HTERT RPE-1 (cell line): ENCODE measurements around the gene CTPS2.
"Not testable (repeated sequence)": the region's sequence is repeated elsewhere in the genome, so short reads cannot be mapped to it uniquely, and the experiment has no call there.

Experiments used
- in situ Hi-C: fragments of 300-500 bp; cut with MboI; formaldehyde crosslinking; loops from 4 replicates; pipeline ENCODE4 v1.14.3; 2020; ENCODE audit warnings: low sequenced_read_pairs

Gene CTPS2, protein sequence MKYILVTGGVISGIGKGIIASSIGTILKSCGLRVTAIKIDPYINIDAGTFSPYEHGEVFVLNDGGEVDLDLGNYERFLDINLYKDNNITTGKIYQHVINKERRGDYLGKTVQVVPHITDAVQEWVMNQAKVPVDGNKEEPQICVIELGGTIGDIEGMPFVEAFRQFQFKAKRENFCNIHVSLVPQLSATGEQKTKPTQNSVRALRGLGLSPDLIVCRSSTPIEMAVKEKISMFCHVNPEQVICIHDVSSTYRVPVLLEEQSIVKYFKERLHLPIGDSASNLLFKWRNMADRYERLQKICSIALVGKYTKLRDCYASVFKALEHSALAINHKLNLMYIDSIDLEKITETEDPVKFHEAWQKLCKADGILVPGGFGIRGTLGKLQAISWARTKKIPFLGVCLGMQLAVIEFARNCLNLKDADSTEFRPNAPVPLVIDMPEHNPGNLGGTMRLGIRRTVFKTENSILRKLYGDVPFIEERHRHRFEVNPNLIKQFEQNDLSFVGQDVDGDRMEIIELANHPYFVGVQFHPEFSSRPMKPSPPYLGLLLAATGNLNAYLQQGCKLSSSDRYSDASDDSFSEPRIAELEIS

DNA sequence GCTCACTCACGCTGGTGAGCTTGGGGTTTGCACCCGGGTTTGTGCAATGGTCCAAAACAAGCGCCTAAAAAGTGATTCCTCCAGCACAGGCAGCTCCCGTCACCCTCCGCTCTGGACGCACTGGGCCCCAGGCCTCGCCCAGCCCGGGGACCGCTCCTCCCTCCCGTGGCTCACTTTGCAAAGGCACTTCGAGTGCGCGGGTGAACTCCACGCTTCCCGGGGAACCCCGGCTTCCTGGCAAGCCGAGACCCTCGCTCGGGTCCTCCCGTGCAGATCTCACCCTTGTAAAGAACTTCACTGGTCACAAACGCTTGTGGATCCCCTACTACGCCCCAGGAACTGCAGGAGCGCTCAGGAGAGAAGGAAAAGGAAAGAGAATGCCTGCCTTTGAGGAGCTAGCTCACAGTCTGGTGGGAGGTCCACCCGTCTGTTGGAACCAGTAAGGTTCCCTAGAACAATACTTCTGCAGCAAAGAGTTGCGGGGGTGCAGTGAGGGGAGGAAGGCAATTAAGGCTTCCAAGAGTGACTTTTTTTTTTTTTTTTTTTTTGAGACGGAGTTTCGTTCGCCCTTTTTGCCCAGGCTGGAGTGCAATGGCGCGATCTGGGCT, at the start of gene CTPS2:
TSS of gene CTPS2 (minus strand) at position 122 of the 608 bp plus-strand sequence. CDS start 9,767 bp downstream, outside the sequence.
- in situ Hi-C loops, result no loop called here

DNA sequence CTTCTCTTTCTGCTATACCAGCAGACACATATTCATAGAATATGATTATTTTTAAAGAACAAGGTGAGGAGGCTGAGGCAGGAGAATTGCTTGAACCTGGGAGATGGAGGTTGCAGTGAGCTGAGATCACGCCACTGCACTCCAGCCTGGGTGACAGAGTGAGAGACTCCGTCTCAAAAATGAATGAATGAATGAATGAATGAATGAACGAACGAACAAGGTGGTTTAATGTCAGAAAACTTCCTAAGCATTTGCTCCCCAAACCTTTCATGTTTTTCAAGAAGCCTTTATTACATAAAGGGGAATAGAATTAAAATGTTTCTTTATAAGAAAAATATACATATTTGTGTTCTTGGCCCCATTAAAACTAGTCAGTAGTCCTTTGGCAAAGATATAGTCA, 49.0 kb upstream of the CTPS2 start:
- in situ Hi-C loops, result not testable (repeated sequence)

DNA sequence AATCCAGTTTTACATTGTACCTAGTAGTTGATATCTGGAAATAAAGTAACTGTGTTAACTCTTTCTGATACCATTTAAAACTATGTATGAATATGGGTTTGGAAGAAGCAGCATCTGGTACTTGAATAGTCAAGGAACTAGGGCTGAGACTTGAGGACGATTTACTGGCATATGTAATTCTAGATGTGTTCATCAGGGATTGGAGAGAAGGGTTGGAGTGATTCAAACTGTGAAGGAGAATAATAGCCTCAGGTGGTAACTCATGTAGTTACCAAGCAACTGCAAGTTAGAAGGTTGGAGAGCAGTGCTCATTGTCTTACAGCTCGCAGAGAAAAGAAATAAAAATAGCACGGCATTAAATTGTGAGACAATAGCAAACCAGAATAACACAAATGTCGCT, 44.3 kb upstream of the CTPS2 start:
- in situ Hi-C loops, result no loop called here

DNA sequence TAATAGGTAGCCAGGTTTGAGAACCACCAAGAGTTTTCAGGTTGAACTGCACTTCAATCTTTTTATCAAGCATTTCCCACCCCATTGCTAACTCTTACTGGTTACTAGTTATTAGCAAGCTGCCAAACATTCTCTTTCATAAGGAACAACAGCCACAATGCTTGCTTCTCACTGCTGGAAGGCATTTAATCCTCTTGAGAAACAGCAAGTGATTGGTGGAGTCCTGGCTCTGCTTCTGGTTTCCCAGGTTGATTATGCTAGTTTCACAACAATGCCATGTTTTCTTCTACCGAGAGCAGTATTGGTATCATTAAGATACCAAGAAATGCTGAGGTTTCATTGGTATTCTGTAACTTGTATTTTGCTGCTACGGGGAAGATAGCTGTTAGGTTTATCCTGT, 41.5 kb upstream of the CTPS2 start:
- in situ Hi-C loops, result no loop called here

DNA sequence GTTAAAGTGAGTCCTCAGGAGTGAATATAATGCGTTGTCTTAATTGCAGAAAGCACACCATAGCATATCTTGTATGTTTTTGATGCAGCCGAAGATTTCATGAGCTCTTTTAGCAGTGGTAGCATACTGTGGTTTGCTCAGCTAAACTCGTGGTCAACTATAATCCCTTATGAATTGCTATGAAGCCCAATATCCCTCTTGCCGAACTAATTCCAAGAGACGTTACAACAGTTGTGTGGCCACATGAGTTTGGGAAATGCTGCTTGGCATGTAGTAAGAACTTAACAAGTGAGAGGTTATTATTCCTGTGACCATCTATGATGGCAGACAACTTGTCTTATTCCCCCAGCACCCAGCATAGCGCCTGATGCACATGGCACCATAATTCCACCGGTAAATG, 37.7 kb upstream of the CTPS2 start:
- in situ Hi-C loops, result no loop called here

DNA sequence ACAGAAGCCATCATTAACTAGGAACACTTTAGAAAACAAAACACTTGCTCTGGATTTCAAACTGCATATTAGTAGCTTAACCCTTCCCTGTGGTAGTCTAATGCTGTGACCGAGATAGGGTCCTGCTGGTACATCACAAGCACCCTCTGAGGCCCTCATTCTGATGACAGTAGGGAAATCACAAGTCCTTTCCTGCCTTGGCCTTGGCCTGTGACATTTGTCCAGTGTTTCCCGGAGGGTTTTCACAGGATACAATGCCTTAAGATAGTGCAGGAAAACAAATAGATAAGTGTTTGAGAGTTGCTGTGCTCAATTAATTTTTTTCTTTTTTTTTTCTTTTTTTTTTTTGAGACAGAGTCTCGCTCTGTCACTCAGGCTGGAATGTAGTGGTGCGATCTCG, 36.0 kb upstream of the CTPS2 start:
- in situ Hi-C loops, result no loop called here

DNA sequence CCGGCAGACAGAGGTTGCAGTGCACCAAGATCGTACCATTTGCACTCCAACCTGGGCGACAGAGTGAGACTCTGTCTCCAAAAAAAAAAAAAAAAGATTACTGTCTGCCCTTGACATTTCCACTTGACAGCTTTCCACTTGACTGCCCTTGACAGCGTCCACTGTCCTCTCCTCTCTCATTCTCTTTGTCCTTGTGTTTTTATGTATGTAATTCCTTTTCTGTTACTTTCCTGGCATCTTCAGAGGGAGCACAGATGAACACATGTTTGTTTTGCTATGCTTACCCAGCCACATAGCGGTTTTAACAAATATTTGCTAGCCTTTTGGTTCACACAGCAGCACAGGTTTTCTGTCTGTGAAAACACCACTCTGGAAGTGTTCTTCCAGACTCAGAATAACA, 33.2 kb upstream of the CTPS2 start:
- in situ Hi-C loops, result no loop called here

DNA sequence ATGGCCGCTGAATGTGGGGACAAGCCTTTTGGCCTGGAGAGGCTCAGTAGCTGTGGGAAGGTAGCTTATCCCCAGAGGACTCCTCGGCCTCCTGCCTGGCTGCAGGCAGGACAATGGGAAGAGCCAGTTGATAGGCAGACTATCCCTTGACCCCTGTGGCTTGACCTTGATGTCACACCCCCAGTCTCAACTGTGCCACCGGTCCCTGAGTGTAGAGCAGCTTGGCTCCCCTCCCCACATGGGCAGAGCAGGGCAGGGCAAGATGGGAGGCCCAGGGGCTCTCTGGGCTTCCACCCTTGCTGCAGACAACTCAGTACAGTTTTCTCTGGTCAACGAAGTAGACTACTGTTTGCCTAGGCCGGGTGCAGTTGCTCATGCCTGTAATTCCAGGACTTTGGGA, 32.6 kb upstream of the CTPS2 start:
- in situ Hi-C loops, result no loop called here

DNA sequence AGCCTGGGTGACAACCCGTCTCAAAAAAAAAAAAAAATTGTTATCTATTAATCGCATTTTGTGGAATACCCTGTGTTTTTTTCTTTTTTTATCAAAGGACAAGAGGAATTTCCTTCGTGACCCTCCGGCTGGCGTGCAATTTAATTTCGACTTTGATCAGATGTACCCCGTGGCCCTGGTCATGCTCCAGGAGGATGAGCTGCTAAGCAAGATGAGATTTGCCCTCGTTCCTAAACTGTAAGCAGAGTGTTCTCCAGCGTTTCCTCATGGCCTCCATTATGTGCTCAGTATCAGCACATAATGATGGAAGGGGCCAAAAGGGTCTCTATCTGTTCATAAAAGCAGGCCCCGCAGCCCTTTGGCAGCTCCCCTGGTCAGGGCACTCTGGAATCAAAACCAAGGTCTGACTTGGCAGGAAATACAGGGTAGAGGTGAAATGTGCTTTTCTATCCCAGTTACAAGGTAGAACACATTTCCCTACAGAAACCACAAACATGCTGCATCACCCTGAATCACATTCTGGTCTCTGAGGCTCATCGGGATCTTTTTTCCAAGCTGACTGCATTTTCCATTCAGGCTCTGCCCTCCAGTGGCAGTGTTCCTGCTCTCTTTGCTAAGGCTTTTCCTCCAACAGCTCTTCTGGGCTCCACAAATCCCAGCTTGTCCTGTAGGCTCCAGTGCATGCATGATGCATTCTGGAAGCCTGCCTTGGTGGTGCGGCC, 31.3 kb upstream of the CTPS2 start:
- in situ Hi-C loops, result no loop called here

DNA sequence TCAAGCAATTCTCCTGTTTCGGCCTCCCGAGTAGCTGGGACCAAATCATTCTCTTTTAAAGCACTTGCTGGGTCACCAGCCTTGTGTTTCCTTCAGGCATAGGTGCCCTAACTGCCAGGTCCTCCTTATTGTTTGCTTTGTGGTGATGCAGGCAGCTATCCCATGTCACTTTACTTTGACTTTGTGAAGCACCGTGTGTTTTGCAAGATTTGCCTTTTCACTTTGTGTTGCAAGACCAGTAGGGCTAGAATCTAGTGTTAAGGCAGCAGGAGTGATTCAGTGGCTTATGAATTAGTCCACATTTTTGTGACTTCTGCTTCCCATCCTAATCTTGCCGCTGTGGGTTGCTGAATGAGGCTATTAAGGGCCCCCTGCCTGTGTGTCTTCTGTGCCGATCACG, 27.1 kb upstream of the CTPS2 start:
- in situ Hi-C loops, result no loop called here

DNA sequence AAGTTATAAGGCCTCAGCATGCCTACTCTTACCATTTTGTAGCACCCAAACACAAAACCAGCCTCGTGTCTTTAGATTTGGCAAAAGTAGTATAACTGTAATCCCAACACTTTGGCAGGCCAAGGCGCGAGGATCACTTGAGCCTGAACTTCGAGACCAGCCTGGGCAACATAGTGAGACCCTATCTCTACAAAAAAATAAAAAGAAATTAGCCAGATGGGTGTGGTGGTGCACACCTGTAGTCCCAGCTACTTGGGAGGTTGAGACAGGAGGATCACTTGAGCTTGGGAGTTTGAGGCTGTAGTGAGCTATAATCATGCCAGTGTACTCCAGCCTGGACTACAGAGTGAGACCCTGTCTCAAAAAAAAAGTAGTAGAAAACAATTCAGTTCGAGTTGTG, 24.6 kb upstream of the CTPS2 start:
- in situ Hi-C loops, result no loop called here

DNA sequence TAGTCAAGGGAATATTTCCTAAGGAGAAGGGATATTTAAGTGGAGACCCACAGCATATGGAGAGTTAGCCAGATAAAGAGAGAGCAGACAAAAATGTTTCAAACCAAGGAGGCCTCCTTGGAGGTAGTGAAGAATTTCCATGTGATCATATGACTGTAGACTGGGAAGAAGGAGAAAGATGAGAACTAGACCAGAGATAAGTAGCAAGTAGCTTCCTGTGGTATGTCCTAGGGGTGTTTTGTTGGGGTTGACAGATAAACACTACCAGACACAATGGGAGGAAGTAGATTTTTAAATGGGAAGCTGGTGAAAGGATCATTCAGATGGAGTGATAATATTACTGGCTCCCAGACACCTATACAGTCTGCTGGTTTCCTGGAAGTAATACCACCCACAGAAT, 20.5 kb upstream of the CTPS2 start:
- in situ Hi-C loops, result no loop called here

DNA sequence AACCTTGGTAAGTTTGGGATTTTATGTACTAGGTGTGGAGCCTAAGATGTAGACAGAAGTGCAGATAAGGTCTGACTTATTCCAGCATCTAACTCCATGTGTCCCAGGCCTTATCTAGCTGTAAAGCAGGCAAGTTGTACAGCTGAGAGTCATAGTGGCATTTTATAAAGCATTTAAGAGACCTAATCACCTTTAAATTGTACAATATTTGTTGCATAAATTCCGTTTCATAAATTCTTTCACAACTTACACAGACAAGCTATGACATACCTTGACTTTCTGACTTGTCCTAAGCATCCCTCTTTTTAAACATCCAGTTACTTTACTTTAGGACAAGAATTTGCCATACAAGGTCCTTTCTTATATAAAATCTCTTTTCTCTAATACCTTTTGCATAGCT, 18.0 kb upstream of the CTPS2 start:
- in situ Hi-C loops, result no loop called here

DNA sequence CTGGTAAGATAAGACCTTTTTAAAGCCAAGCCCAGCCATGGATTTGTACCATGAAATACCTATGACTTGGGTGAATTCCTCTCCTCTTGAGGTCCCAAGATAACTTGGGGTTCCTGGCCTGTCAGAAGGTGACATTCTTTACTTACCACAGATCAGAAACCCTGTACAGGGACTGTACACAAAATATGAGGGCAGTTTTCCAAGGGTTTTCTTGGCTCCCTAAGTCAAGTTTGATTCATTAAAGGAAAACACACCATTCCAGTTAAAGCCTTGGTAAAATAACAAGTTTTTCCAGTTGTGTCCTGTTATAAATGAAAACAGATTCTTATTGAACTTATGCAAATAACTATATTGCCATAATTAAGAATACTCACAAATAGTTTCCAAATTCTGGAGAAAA, 15.2 kb upstream of the CTPS2 start:
- in situ Hi-C loops, result no loop called here

DNA sequence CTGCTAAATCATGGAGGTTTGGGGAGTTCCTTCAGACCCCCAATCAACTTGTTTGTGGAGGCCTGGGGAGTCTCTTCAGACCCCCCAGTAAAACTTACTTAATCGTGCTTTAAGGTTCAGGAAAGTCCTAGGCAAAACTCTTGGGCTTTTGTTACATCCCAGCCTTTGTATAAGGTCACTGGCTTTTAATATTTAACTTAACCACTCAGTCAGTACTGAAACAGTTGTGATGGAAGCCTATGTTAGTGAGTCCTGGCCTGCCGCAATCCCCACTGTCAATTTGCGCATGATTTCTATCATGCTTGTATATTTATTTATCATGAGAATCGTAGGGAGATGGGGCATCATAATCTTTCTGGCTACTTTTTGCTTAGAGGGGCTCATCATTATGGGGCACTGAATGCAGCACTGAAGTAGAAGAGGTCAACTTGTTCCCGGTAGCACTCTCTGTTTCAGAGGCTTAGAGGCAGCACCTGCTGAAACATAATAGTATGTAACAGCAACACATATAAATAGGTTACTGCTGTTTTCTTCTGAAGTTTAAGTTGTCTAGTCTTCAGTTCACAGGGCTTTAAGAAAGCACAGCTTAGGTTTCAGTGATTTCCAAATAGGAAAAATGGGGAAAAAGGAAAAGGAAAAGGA, 14.0 kb upstream of the CTPS2 start:
- in situ Hi-C loops, result not testable (repeated sequence)

DNA sequence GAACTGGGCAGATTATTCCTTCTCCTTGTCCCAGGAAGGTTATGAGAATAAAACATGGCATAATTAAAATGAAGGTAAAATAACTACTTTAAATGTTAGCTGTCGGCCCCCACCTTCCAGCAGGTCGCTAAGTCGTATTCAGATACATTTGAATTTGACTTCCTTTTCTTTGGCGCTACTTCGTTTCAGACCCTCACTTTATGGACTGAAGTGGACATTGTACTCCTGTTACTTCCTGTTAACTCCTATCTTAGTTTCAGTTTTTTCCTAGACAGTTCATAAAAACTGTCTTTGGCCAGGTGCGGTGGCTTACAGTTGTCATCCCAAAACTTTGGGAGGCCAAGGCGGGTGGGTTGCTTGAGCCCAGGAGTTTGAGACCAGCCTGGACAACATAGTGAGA, 12.6 kb upstream of the CTPS2 start:
- in situ Hi-C loops, result no loop called here

DNA sequence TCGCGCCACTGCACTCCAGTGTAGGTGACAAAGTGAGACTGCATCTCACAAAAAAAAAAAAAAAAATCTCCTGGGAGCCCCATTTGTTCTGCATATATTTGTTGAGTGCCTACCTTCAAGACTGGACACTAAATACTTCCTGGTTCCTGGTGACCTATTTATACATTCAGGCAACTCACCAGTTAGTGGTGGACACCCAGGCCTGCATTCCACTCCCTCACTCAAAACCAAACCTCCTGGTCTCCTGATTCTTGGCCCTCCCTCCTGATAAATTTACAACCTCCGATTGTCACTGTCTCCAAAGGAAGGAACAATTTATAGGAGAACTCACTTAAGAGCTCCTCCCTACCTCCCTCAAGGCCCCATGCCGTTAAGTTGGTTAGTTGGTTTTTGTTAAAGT, 10.0 kb upstream of the CTPS2 start:
- in situ Hi-C loops, result no loop called here

DNA sequence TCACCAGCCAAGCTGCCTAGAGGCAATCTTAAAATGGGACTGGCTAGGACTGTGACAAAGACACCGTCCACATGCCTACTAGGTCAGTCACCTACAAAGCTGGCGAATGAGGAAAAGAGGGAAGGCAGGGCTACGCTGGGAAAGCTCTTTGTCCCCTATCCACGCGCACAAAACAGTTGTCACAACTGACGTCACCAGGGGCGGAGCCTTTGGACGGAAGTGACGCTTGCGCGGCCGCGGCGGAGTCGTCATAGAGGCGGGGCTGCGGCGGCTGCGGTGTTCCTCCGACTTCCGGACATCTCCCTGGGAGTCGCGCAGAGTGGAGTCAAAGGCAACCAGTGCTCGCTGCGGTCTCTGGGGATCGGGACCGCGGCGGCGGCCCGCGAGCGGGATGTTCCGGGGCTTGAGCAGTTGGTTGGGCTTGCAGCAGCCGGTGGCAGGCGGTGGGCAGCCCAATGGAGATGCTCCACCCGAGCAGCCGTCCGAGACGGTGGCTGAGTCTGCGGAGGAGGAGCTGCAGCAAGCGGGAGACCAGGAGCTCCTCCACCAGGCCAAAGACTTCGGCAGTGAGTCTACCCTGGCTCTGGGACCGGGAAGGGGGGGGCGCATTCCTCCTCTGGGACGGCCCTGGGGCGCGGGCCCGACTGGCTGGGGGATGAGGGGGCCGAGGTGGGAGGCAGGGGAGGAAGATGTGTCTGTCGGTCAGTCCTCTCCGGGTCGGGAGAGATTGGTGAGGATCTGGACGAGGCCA, 7.0 kb upstream of the CTPS2 start, which contains the start of gene SYAP1:
TSS of gene SYAP1 (plus strand) at position 279 of the 751 bp plus-strand sequence. CDS start at position 392, 113 bp downstream.
- in situ Hi-C loops, result no loop called here

DNA sequence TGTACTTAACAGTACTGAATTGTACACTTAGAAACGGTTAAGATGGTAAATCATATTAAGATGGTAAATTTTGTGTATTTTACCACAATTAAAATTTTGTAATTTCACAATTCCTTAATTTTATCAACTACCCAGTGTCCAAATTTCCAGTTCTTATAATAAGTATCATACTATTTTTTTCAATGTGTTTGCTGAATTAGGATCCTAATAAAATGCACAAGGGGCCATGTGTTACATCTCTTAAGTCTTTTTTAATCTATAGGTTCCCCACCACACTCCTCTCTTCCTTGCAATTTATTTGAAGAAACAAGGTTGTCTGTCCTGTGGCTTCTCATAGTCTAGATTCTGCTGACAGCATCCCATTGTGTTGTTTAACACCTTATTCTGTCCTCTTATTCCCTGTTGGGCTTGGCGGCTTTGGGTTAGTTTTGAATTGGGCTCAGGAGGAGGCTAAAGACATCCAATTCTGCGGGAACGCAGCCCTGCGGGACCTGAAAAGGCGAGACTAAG, 6.4 kb upstream of the CTPS2 start:
- in situ Hi-C loops, result no loop called here

DNA sequence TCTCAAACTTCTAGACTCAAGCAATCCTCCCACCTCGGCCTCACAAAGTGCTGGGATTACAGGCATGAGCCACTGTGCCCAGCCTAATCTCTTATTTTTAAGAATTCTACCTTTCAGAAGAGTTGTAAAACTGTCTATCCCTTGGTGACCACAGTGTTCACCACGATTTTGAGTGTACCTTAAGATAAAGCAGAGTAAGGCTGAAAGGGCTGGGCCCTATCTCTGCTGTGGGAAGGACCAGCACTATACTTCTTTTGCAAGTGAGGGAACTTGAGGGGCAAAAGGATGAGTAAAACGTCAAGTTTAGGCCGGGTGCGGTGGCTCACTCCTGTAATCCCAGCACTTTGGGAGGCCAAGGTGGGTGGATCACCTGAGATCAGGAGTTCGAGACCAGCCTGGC, 4.0 kb upstream of the CTPS2 start:
- in situ Hi-C loops, result not testable (repeated sequence)
